HepG2 (cell line): ENCODE results near the gene MTA3. TPM values are rescaled to one million over a fixed set of nuclear protein-coding genes. Genes with fewer than 3 reads are reported as not detected.
A peak's percentile ranks its signal among the peaks of the same experiment; 100 is the strongest.

ENCODE experiments used
- HHEX ChIP-seq: IDR thresholded peaks from 2 replicates; pipeline ENCODE4 v1.6.1; 2016; ENCODE audit warnings: control low read depth
- KAT8 ChIP-seq: IDR thresholded peaks from 2 replicates; pipeline ENCODE4 v1.6.1; 2016; ENCODE audit warnings: missing genetic modification reagents, missing compliant biosample characterization
- KLF9 ChIP-seq: IDR thresholded peaks from 2 replicates; pipeline ENCODE4 v1.6.1; 2016; ENCODE audit warnings: low read depth
- RARA ChIP-seq: IDR thresholded peaks from 2 replicates; pipeline ENCODE4 v1.6.1; 2016; ENCODE audit warnings: missing genetic modification reagents, missing compliant biosample characterization
- REL ChIP-seq: sonication (generic); formaldehyde crosslinking; conservative IDR thresholded peaks from 2 replicates; pipeline ENCODE4 v1.8.0; 2022; ENCODE audit warnings: mild to moderate bottlenecking, missing genetic modification reagents, moderate library complexity
- SIN3B ChIP-seq: fragments of 150-350 bp; IDR thresholded peaks from 2 replicates; pipeline ENCODE4 v1.6.1; 2014; ENCODE audit warnings: low read length
- SKI ChIP-seq: fragments of 450-650 bp; IDR thresholded peaks from one replicate; pipeline ENCODE4 v1.6.1; 2018; ENCODE audit warnings: mild to moderate bottlenecking; ENCODE audit not compliant: partially characterized antibody
- SMC3 ChIP-seq: IDR thresholded peaks from 2 replicates; pipeline ENCODE4 v1.6.1; 2011; ENCODE audit warnings: low read length, improper control_type of control experiment
- SOX6 ChIP-seq, 2 experiments: fragments of 450-650 bp in 1 of 2; sonication (generic) in 1 of 2; formaldehyde crosslinking in 1 of 2; IDR thresholded peaks; 2 replicates each; pipeline versions ENCODE4 v1.4.0 to v1.6.1; 2017 to 2020; ENCODE audit warnings: antibody characterized with exemption in 1 of 2, mild to moderate bottlenecking in 1 of 2, missing genetic modification reagents in 1 of 2
- ZNF543 ChIP-seq: sonication (generic); formaldehyde crosslinking; IDR thresholded peaks from 2 replicates; pipeline ENCODE4 v1.4.0; 2020; ENCODE audit warnings: mild to moderate bottlenecking, missing genetic modification reagents
- ZNF674 ChIP-seq: sonication (generic); formaldehyde crosslinking; IDR thresholded peaks from 2 replicates; pipeline ENCODE4 v1.5.0; 2020; ENCODE audit warnings: low read depth, mild to moderate bottlenecking, missing genetic modification reagents
- ZNF703 ChIP-seq: sonication (generic); formaldehyde crosslinking; IDR thresholded peaks from 2 replicates; pipeline ENCODE4 v1.5.1; 2020; ENCODE audit warnings: missing genetic modification reagents, mild to moderate bottlenecking, moderate library complexity, borderline replicate concordance
- polyA plus RNA-seq, 8 experiments: library from polyadenylated mRNA; depleted of rRNA in 3 of 8; stranded (reverse) in 7 of 8; unstranded in 1 of 8; fragments of >200 nt; fragmentation: Illumina TruSeq in 4 of 8; extraction: Trizol in 4 of 8; gene quantifications; 2 replicates each; pipeline versions ENCODE4 v1.2.1 to v1.2.3, GENCODE V29; 2011 to 2016; ENCODE audit warnings: low read depth in 4 of 8, missing spikeins in 1 of 8, mixed read lengths in 1 of 8; ENCODE audit not compliant: insufficient read depth in 1 of 8
- total RNA-seq, 5 experiments: library from RNA; depleted of rRNA; stranded (reverse); fragments of >200 nt; fragmentation: Illumina TruSeq; extraction: Trizol; gene quantifications; 2 replicates each; pipeline ENCODE4 v1.2.3, GENCODE V29; 2016; ENCODE audit warnings: low read depth in 1 of 5
- TF ChIP-seq, protein P1 (sequence below): IDR thresholded peaks from 2 replicates; pipeline ENCODE4 v1.6.1; 2016
- TF ChIP-seq, protein P2 (sequence below): sonication (generic); formaldehyde crosslinking; IDR thresholded peaks from 2 replicates; pipeline ENCODE4 v1.5.0; 2020; ENCODE audit warnings: missing genetic modification reagents
- TF ChIP-seq, protein P3 (sequence below): IDR thresholded peaks from 2 replicates; pipeline ENCODE4 v1.6.1; 2018; ENCODE audit warnings: missing genetic modification reagents, mild to moderate bottlenecking, missing compliant biosample characterization
- TF ChIP-seq, protein P4 (sequence below): sonication (generic); formaldehyde crosslinking; IDR thresholded peaks from 2 replicates; pipeline ENCODE4 v1.5.0; 2020; ENCODE audit warnings: mild to moderate bottlenecking, missing genetic modification reagents, borderline replicate concordance
- TF ChIP-seq, protein P5 (sequence below): sonication (generic); formaldehyde crosslinking; IDR thresholded peaks from 2 replicates; pipeline ENCODE4 v1.4.0; 2020; ENCODE audit warnings: missing genetic modification reagents, mild to moderate bottlenecking, borderline replicate concordance
- TF ChIP-seq, protein P6 (sequence below): sonication (generic); formaldehyde crosslinking; IDR thresholded peaks from 2 replicates; pipeline ENCODE4 v1.4.0; 2020; ENCODE audit warnings: missing genetic modification reagents

The MTA3 gene
- total and polyA plus RNA-seq, 2 of the 13 experiments (the other 11 are each of a cell fraction or from before 2014, with no cell fraction given), result 48.8 to 77.8 TPM

DNA sequence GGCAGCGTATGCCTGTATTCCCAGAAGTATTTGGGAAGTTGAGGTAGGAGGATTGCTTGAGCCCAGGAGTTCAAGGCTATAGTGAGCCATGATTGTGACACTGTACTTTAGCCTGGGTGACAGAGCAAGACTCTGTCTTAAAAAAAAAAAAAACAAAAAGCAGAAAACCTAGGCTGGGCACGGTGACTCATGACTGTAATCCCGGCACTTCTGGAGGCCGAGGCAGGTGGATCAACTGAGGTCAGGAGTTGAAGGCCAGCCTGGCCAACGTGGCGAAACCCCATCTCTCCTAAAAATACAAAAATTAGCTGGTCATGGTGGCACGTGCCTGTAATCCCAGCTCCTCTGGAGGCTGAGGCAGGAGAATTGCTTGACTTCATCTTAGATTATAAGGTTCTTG is 46.4 kb downstream of the MTA3 start (continued):
- TF ChIP-seq, protein P1, sequence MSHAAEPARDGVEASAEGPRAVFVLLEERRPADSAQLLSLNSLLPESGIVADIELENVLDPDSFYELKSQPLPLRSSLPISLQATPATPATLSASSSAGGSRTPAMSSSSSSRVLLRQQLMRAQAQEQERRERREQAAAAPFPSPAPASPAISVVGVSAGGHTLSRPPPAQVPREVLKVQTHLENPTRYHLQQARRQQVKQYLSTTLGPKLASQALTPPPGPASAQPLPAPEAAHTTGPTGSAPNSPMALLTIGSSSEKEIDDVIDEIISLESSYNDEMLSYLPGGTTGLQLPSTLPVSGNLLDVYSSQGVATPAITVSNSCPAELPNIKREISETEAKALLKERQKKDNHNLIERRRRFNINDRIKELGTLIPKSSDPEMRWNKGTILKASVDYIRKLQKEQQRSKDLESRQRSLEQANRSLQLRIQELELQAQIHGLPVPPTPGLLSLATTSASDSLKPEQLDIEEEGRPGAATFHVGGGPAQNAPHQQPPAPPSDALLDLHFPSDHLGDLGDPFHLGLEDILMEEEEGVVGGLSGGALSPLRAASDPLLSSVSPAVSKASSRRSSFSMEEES (CRISPR knock-in tag), result peak; percentile 76
- TF ChIP-seq, protein P2, sequence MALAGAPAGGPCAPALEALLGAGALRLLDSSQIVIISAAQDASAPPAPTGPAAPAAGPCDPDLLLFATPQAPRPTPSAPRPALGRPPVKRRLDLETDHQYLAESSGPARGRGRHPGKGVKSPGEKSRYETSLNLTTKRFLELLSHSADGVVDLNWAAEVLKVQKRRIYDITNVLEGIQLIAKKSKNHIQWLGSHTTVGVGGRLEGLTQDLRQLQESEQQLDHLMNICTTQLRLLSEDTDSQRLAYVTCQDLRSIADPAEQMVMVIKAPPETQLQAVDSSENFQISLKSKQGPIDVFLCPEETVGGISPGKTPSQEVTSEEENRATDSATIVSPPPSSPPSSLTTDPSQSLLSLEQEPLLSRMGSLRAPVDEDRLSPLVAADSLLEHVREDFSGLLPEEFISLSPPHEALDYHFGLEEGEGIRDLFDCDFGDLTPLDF (CRISPR knock-in tag), result no peak
- no peak for TF ChIP-seq ZNF543 (CRISPR knock-in tag)
- TF ChIP-seq, protein P3, sequence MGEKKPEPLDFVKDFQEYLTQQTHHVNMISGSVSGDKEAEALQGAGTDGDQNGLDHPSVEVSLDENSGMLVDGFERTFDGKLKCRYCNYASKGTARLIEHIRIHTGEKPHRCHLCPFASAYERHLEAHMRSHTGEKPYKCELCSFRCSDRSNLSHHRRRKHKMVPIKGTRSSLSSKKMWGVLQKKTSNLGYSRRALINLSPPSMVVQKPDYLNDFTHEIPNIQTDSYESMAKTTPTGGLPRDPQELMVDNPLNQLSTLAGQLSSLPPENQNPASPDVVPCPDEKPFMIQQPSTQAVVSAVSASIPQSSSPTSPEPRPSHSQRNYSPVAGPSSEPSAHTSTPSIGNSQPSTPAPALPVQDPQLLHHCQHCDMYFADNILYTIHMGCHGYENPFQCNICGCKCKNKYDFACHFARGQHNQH (CRISPR knock-in tag), result peak; percentile 74
- peak; percentile 79 for TF ChIP-seq KAT8 (CRISPR knock-in tag)
- peak; percentile 99 for TF ChIP-seq RARA (CRISPR knock-in tag)
- TF ChIP-seq, protein P4, sequence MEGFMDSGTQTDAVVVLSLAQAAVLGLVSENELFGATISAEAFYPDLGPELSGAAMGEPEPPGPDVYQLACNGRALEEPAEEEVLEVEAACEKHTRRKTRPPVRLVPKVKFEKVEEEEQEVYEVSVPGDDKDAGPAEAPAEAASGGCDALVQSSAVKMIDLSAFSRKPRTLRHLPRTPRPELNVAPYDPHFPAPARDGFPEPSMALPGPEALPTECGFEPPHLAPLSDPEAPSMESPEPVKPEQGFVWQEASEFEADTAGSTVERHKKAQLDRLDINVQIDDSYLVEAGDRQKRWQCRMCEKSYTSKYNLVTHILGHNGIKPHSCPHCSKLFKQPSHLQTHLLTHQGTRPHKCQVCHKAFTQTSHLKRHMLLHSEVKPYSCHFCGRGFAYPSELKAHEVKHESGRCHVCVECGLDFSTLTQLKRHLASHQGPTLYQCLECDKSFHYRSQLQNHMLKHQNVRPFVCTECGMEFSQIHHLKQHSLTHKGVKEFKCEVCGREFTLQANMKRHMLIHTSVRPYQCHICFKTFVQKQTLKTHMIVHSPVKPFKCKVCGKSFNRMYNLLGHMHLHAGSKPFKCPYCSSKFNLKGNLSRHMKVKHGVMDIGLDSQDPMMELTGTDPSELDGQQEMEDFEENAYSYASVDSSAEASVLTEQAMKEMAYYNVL (CRISPR knock-in tag), result 0 out of 2 replicates have a peak, but pooled peaks have one; percentile 6
- TF ChIP-seq SIN3B, result no peak
- TF ChIP-seq HHEX (CRISPR knock-in tag), result 0 out of 2 replicates have a peak, but pooled peaks have one; percentile 34
- no peak for TF ChIP-seq KLF9 (CRISPR knock-in tag)
- TF ChIP-seq SMC3, result no peak
- TF ChIP-seq SOX6 (IDR thresholded peaks at IDR 0.05), result no peak
- TF ChIP-seq SOX6 (CRISPR knock-in tag; IDR thresholded peaks at IDR 0.05), result peak; percentile 86
- TF ChIP-seq ZNF703, result no peak
- no peak for TF ChIP-seq ZNF674 (CRISPR knock-in tag)
- TF ChIP-seq, protein P5, sequence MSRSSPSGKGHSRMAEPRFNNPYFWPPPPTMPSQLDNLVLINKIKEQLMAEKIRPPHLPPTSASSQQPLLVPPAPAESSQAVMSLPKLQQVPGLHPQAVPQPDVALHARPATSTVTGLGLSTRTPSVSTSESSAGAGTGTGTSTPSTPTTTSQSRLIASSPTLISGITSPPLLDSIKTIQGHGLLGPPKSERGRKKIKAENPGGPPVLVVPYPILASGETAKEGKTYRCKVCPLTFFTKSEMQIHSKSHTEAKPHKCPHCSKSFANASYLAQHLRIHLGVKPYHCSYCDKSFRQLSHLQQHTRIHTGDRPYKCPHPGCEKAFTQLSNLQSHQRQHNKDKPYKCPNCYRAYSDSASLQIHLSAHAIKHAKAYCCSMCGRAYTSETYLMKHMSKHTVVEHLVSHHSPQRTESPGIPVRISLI, result peak; percentile 97
- TF ChIP-seq SKI, result peak; percentile 77
- TF ChIP-seq, protein P6, sequence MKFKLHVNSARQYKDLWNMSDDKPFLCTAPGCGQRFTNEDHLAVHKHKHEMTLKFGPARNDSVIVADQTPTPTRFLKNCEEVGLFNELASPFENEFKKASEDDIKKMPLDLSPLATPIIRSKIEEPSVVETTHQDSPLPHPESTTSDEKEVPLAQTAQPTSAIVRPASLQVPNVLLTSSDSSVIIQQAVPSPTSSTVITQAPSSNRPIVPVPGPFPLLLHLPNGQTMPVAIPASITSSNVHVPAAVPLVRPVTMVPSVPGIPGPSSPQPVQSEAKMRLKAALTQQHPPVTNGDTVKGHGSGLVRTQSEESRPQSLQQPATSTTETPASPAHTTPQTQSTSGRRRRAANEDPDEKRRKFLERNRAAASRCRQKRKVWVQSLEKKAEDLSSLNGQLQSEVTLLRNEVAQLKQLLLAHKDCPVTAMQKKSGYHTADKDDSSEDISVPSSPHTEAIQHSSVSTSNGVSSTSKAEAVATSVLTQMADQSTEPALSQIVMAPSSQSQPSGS (CRISPR knock-in tag), result 0 out of 2 replicates have a peak, but pooled peaks have one; percentile 23
- TF ChIP-seq REL (CRISPR knock-in tag), result no peak
